CD14-positive monocyte (primary cell): ENCODE data around the gene ATP11A. TPM values are rescaled to one million over a fixed set of nuclear protein-coding genes. Genes with fewer than 3 reads are reported as not detected.

Experiments
- DNase-seq, 3 donors: peaks; one replicate each; pipeline ENCODE4 v3.0.0-alpha.2; 2011 to 2022
- H2AFZ ChIP-seq: 2 replicates; pipeline ENCODE4 v1.6.0; 2012; ENCODE audit warnings: mild to moderate bottlenecking, low read depth, low read length, inconsistent platforms; ENCODE audit not compliant: insufficient read depth, poor library complexity, severe bottlenecking
- H3K27ac ChIP-seq, 2 donors: 1 replicate in 1 of 2; 2 replicates in 1 of 2; pipeline ENCODE4 v1.5.1; 2012 to 2013; ENCODE audit warnings: low read length in 2 of 2, control low read depth in 1 of 2, inconsistent platforms in 1 of 2, low read depth in 1 of 2, mild to moderate bottlenecking in 1 of 2
- H3K27me3 ChIP-seq, 2 donors: one replicate each; pipeline versions ENCODE4 v1.6.0 to v1.6.1; 2011 to 2013; ENCODE audit warnings: low read length in 2 of 2; ENCODE audit not compliant: control insufficient read depth in 2 of 2, insufficient read depth in 2 of 2
- H3K36me3 ChIP-seq, 2 donors: replicated peaks in 1 of 2; 1 replicate in 1 of 2; 2 replicates in 1 of 2; pipeline versions ENCODE4 v1.5.1 to v1.6.1; 2012 to 2013; ENCODE audit warnings: low read length in 2 of 2, control low read depth in 1 of 2, inconsistent platforms in 1 of 2, mild to moderate bottlenecking in 1 of 2; ENCODE audit not compliant: insufficient read depth in 2 of 2, control insufficient read depth in 1 of 2
- H3K4me1 ChIP-seq, 2 donors: 1 replicate in 1 of 2; 2 replicates in 1 of 2; pipeline versions ENCODE4 v1.5.1 to v1.6.1; 2012 to 2013; ENCODE audit warnings: low read length in 2 of 2, control low read depth in 1 of 2, inconsistent platforms in 1 of 2, mild to moderate bottlenecking in 1 of 2, moderate library complexity in 1 of 2; ENCODE audit not compliant: insufficient read depth in 2 of 2, control insufficient read depth in 1 of 2
- H3K4me2 ChIP-seq: replicated peaks from 2 replicates; pipeline ENCODE3; 2012; ENCODE audit warnings: low read length, moderate library complexity, mild to moderate bottlenecking; ENCODE audit not compliant: poor library complexity, severe bottlenecking; ENCODE audit errors: extremely low read depth
- H3K4me3 ChIP-seq, 3 experiments: fragments of 200-600 bp in 1 of 3; sonication (generic) in 1 of 3; replicated peaks in 1 of 3; 1 replicate in 2 of 3; 2 replicates in 1 of 3; pipeline ENCODE4 v1.5.1; 2011 to 2013; ENCODE audit warnings: low read length in 3 of 3, mild to moderate bottlenecking in 3 of 3, control low read depth in 2 of 3, low read depth in 2 of 3, inconsistent platforms in 1 of 3, moderate library complexity in 1 of 3
- H3K79me2 ChIP-seq: 2 replicates; pipeline ENCODE4 v1.6.0; 2012; ENCODE audit warnings: mild to moderate bottlenecking, control low read depth, inconsistent platforms, low read length, moderate library complexity; ENCODE audit not compliant: insufficient read depth
- H3K9ac ChIP-seq: 2 replicates; pipeline ENCODE4 v1.6.0; 2017; ENCODE audit warnings: low read length, mild to moderate bottlenecking; ENCODE audit not compliant: insufficient read depth, poor library complexity, severe bottlenecking
- H3K9me3 ChIP-seq, 2 donors: replicated peaks in 1 of 2; 1 replicate in 1 of 2; 2 replicates in 1 of 2; pipeline versions ENCODE4 v1.5.1 to v1.6.1; 2012 to 2013; ENCODE audit warnings: low read length in 2 of 2, control low read depth in 1 of 2; ENCODE audit not compliant: control insufficient read depth in 1 of 2, insufficient read depth in 1 of 2
- H4K20me1 ChIP-seq: 2 replicates; pipeline ENCODE4 v1.6.0; 2012; ENCODE audit warnings: mild to moderate bottlenecking, low read length, control low read depth, moderate library complexity; ENCODE audit not compliant: insufficient read depth
- H3K27ac Mint-ChIP-seq, 7 donors: one replicate each; pipeline ENCODE4 v1.8.0; 2020; ENCODE audit warnings: mild to moderate bottlenecking in 7 of 7, mixed read lengths in 7 of 7, moderate library complexity in 6 of 7, inconsistent platforms in 2 of 7
- H3K27me3 Mint-ChIP-seq, 3 donors: one replicate each; pipeline ENCODE4 v1.8.0; 2021 to 2022; ENCODE audit warnings: low read depth in 3 of 3, mild to moderate bottlenecking in 3 of 3, mixed read lengths in 3 of 3, moderate library complexity in 3 of 3, inconsistent platforms in 1 of 3
- H3K36me3 Mint-ChIP-seq, 2 donors: one replicate each; pipeline ENCODE4 v1.8.0; 2020; ENCODE audit warnings: mixed read lengths in 2 of 2, inconsistent platforms in 1 of 2, mild to moderate bottlenecking in 1 of 2
- H3K4me1 Mint-ChIP-seq: one replicate; pipeline ENCODE4 v1.8.0; 2020; ENCODE audit warnings: mild to moderate bottlenecking, mixed read lengths
- H3K4me3 Mint-ChIP-seq, 2 donors: one replicate each; pipeline ENCODE4 v1.8.0; 2020; ENCODE audit warnings: mild to moderate bottlenecking in 2 of 2, mixed read lengths in 2 of 2, moderate library complexity in 1 of 2
- H3K9me3 Mint-ChIP-seq, 7 donors: one replicate each; pipeline ENCODE4 v1.8.0; 2020 to 2022; ENCODE audit warnings: mixed read lengths in 7 of 7, mild to moderate bottlenecking in 6 of 7, moderate library complexity in 6 of 7, inconsistent platforms in 2 of 7
- WGBS: methylation state at CpG from one replicate; pipeline ENCODE4 v1.1.5; 2013; ENCODE audit warnings: missing lambda C conversion rate; ENCODE audit not compliant: insufficient coverage; 5-methylcytosine and 5-hydroxymethylcytosine counted together
- intact Hi-C, 2 donors: fragments of 100-400 bp; cut with micrococcal nuclease; formaldehyde crosslinking; loops; one replicate each; pipeline versions ENCODE4 v1.15.0 to v1.15.1; 2023
- polyA plus RNA-seq, 3 donors: library from polyadenylated mRNA; depleted of rRNA in 1 of 3; unstranded in 2 of 3; stranded (reverse) in 1 of 3; fragments of 300-500 nt in 2 of 3; fragments of >200 nt in 1 of 3; fragmentation: Illumina TruSeq in 2 of 3; gene quantifications; 1 replicate in 2 of 3; 2 replicates in 1 of 3; pipeline ENCODE4 v1.2.3, GENCODE V29; 2012 to 2021
- TF ChIP-seq, protein P1 (sequence below): fragments of 200-600 bp; IDR thresholded peaks from one replicate; pipeline ENCODE4 v1.8.0; 2022; ENCODE audit warnings: antibody characterized with exemption, mild to moderate bottlenecking

ATP11A gene
- polyA plus RNA-seq, 3 donors = 7.2 to 45.4 (median 7.6) TPM

- 36% methylated on average over 6 of the region's 6 CpGs for WGBS
- Histone ChIP-seq H2AFZ (no peak overlapping the region), H3K36me3 (peaks cover 49 to 81% of the 10 kb centered on the region in 2 donors), H4K20me1 (peaks cover 74% of the 10 kb centered on the region), H3K4me1 (no peaks in the 10 kb centered on the region), H3K9ac (no peak overlapping the region), H3K4me2 (no peak overlapping the region), H3K79me2 (peaks cover 19% of the 10 kb centered on the region), H3K9me3 (peaks cover 0 to 7% of the 10 kb centered on the region in 2 donors), H3K27ac (no peak overlapping the region), H3K4me3 (no peak overlapping the region), H3K27me3 (no peaks in the 10 kb centered on the region)
- intact Hi-C loops = no loop called here
- peaks cover 0 to 2% (median 0%) of the 10 kb centered on the region in 3 donors for H3K27me3 Mint-ChIP-seq
- TF ChIP-seq, protein P1, sequence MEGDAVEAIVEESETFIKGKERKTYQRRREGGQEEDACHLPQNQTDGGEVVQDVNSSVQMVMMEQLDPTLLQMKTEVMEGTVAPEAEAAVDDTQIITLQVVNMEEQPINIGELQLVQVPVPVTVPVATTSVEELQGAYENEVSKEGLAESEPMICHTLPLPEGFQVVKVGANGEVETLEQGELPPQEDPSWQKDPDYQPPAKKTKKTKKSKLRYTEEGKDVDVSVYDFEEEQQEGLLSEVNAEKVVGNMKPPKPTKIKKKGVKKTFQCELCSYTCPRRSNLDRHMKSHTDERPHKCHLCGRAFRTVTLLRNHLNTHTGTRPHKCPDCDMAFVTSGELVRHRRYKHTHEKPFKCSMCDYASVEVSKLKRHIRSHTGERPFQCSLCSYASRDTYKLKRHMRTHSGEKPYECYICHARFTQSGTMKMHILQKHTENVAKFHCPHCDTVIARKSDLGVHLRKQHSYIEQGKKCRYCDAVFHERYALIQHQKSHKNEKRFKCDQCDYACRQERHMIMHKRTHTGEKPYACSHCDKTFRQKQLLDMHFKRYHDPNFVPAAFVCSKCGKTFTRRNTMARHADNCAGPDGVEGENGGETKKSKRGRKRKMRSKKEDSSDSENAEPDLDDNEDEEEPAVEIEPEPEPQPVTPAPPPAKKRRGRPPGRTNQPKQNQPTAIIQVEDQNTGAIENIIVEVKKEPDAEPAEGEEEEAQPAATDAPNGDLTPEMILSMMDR = no peak
- no peak overlapping the region for H3K4me3 Mint-ChIP-seq
- peaks cover 0 to 7% (median 3%) of the 10 kb centered on the region in 7 donors for H3K9me3 Mint-ChIP-seq
- no peak for DNase-seq
- peak overlapping the region in 3 of 7 donors; percentile 21 to 73 (median 22) for H3K27ac Mint-ChIP-seq
- peaks cover 7% of the 10 kb centered on the region for H3K4me1 Mint-ChIP-seq
- peaks cover 62 to 92% of the 10 kb centered on the region in 2 donors for H3K36me3 Mint-ChIP-seq
Measured at GRCh38 chr13:112792511-112792910, 102.7 kb downstream of the ATP11A start.

DNA sequence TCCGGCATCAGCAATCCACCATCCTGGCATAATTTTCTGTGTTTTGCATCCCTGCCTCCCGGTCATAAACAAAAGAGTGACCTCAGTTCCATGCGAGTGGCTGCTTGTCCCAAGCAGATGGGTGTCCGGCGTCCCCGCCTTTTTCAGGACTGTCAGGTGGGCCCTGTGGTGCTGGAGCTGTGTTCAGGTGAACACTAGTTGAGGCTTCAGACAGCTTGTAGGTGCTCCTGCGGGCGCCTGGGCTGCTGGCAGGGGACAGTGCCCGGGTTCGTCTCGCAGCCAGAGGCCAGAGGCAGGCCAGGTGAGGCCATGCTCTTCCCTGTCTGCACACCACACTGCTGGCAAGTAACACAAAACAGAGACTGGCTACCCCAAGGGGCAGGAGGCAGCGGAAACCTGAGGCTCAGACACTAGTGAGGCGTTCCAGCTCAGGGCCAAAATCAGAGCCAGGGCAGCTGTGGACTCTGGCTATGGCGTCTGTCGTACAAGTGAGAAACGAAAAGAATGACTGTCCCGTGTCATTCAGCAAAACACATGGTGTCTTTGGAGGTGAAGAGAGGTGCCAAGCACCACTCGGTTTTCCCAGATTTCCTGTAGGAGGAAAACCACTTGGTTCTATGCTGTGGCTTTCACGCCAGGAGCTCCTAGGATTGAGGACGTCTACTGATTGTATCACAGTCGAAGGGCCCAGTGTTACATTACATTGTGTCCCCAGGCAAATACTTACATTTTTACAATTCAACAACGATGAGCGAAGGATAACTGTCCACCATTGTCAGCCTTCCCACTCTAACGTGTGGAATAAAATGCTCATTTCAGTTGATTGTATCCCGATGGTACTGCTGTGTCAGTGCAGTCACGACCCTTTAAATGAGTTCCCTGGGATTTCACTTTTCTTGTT is 104.0 kb downstream of the ATP11A start:
- Mint-ChIP-seq H3K4me1 (peaks cover 7% of the 10 kb centered on the region), H3K36me3 (peaks cover 54 to 91% of the 10 kb centered on the region in 2 donors), H3K27ac (peak overlapping the region in 1 of 7 donors; percentile 80), H3K27me3 (peaks cover 0 to 2% (median 0%) of the 10 kb centered on the region in 3 donors), H3K9me3 (peaks cover 0 to 11% (median 4%) of the 10 kb centered on the region in 7 donors), H3K4me3 (no peak overlapping the region)
- H3K4me1 ChIP-seq = no peaks in the 10 kb centered on the region
- peaks cover 19% of the 10 kb centered on the region for H3K79me2 ChIP-seq
- H4K20me1 ChIP-seq = peaks cover 86% of the 10 kb centered on the region
- 98% methylated on average over 21 of the region's 26 CpGs for WGBS
- H3K27me3 ChIP-seq = no peaks in the 10 kb centered on the region
- TF ChIP-seq, protein P1 = no peak
- H3K9me3 ChIP-seq = peaks cover 0 to 15% of the 10 kb centered on the region in 2 donors
- H3K4me3 ChIP-seq = no peak overlapping the region
- peaks cover 39 to 81% of the 10 kb centered on the region in 2 donors for H3K36me3 ChIP-seq
- H3K27ac ChIP-seq = no peak overlapping the region
- no peak overlapping the region for H3K9ac ChIP-seq
- intact Hi-C loops = no loop called here
- no peak overlapping the region for H3K4me2 ChIP-seq
- H2AFZ ChIP-seq = no peak overlapping the region
- DNase-seq = no peak
